GM18870 (cell line): ENCODE results near the gene ZNF581.

ENCODE experiments used
- ATAC-seq: cut with Tn5 transposase; IDR thresholded peaks from one replicate; pipeline ENCODE4 v1.9.1; 2021; ENCODE audit warnings: moderate library complexity; ENCODE audit not compliant: unreplicated experiment

ZNF581 gene

DNA sequence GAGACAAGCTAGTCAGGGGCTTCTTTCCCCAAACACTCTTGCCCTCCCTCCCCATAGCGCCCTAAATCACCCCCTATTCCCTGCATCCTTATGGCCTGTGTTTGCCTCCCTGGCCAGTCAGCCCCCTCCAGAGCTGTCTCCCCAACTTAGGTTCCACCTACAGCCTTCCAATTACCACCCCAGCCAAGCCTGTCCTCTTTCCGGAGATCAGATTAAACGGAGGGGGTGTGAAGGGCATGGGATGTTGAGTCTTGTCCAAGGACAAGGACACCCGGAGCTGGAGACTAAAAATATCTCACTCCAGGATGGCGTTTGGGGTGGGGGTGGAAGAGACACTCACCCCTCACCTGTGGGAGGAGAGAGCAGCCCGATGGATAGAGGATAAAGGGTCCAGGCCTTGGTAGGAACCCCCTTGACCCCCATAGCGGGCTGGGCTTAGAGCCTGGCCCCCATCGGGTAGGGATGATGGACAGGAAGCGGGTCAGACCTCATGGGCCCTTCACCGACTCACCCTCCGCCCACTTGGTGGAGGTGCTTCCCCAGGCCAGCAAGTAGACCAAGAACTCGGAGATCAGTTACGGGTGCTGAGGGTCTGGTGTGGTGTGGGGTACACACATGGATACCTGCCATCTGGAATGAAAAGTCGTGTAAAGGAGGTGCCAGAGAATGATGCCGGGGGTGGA, 32.0 kb upstream of the ZNF581 start:
- ATAC-seq: no peak

GRCh38 chr19:55611983-55612645, 31.3 kb upstream of the ZNF581 start:
- ATAC-seq: no peak

DNA sequence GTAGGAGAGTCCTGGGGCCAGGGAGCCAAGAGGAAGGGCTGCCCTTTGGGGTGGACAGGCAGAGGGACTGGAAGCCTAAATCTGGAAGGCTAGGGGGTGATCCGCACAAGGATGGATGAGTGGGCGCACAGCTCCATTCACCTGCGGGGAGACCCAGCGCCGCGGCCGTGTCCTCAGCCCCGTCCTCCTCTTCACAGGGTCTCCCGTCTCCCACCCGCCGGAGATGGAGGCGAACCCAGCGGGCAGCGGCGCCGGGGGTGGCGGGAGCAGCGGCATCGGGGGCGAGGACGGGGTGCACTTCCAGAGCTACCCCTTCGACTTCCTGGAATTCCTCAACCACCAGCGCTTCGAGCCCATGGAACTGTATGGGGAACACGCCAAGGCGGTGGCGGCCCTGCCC, 30.1 kb upstream of the ZNF581 start:
- no peak for ATAC-seq

DNA sequence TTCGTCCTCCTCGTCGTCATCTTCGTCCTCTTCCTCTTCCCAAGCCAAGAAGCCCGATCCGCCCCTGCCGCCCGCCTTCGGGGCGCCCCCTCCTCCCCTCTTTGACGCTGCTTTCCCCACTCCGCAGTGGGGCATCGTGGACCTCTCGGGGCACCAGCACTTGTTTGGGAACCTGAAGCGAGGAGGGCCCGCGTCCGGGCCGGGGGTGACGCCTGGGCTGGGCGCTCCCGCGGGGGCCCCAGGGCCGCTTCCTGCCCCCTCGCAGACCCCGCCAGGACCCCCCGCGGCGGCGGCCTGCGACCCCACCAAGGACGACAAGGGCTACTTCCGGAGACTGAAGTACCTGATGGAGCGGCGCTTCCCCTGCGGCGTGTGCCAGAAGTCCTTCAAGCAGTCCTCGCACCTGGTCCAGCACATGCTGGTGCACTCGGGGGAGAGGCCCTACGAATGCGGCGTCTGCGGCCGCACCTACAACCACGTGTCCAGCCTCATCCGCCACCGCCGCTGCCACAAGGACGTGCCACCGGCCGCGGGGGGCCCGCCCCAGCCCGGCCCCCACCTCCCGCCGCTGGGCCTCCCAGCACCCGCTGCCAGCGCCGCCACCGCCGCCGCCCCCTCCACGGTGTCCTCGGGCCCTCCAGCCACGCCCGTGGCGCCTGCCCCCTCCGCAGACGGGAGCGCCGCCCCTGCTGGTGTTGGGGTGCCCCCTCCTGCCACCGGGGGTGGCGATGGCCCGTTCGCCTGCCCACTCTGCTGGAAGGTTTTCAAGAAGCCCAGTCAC, 29.3 kb upstream of the ZNF581 start:
- no peak for ATAC-seq

DNA sequence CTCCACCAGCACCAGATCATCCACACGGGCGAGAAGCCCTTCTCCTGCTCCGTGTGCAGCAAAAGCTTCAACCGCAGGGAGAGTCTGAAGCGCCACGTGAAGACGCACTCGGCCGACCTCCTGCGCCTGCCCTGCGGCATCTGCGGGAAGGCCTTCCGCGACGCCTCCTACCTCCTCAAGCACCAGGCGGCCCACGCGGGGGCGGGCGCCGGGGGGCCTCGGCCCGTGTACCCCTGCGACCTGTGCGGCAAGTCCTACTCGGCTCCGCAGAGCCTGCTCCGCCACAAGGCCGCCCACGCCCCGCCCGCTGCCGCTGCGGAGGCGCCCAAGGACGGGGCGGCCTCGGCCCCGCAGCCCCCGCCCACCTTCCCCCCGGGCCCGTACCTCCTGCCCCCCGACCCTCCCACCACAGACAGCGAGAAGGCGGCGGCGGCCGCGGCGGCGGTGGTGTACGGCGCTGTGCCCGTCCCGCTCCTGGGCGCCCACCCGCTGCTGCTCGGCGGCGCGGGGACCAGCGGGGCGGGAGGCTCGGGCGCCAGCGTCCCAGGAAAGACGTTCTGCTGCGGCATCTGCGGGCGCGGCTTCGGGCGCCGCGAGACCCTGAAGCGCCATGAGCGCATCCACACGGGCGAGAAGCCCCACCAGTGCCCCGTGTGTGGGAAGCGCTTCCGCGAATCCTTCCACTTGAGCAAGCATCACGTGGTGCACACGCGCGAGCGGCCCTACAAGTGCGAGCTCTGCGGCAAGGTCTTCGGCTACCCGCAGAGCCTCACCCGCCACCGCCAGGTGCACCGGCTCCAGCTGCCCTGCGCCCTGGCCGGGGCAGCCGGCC, 28.5 kb upstream of the ZNF581 start:
- no peak for ATAC-seq

GRCh38 chr19:55615543-55616394, 27.7 kb upstream of the ZNF581 start:
- no peak for ATAC-seq

GRCh38 chr19:55616395-55616875, 27.0 kb upstream of the ZNF581 start:
- no peak for ATAC-seq

GRCh38 chr19:55617426-55617825, 26.0 kb upstream of the ZNF581 start:
- ATAC-seq: no peak

- no peak for ATAC-seq
These were observed 25.0 kb upstream of the ZNF581 start for GRCh38 chr19:55618426-55618825.

DNA sequence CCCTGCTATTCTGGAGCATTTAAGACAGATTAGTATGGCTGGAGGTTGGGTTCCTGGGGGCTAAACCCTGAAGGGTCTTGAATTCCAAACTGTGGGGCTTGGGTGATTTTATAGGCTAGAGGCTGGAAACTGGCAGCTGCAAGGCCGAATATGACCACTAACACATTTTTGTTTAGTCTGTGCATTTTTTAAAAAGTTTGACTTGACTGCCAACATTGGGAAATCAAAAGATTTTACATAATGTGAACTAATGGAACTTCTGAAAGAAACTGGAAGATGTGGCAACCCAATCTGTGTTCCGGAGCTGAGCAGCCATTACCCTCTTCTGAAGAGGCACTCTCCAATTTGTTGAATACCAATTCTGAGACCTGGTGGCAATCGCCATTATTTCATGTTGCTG, 24.2 kb upstream of the ZNF581 start:
- ATAC-seq: no peak

GRCh38 chr19:55620410-55621204, 22.8 kb upstream of the ZNF581 start:
- ATAC-seq: no peak

GRCh38 chr19:55621205-55621672, 22.2 kb upstream of the ZNF581 start:
- no peak for ATAC-seq

DNA sequence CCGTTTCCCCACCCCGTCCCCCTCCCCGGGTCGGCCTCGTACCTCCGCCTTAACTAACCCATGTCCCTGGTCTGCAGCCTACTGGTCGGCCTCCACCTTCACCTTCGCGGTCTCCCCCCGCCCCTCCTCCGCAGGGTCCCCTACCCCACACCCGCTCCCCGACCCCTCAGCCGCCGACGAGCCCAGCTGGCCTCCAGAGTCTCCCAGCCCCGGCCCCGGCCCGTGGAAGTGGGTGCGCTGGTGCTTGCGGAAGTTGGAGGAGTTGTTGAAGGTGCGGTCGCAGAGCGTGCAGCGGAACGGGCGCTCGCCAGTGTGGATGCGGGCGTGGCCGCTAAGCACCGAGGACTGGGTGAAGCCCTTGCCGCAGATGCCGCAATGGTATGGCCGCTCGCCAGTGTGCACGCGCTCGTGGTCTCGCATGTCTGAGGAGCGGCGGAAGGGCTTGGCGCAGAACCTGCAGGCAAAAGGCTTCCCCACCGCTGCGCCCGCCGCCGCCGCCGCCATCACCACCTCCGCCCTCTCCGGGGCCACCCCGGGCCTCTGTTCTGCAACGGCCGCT, 21.7 kb upstream of the ZNF581 start:
- ATAC-seq: no peak

DNA sequence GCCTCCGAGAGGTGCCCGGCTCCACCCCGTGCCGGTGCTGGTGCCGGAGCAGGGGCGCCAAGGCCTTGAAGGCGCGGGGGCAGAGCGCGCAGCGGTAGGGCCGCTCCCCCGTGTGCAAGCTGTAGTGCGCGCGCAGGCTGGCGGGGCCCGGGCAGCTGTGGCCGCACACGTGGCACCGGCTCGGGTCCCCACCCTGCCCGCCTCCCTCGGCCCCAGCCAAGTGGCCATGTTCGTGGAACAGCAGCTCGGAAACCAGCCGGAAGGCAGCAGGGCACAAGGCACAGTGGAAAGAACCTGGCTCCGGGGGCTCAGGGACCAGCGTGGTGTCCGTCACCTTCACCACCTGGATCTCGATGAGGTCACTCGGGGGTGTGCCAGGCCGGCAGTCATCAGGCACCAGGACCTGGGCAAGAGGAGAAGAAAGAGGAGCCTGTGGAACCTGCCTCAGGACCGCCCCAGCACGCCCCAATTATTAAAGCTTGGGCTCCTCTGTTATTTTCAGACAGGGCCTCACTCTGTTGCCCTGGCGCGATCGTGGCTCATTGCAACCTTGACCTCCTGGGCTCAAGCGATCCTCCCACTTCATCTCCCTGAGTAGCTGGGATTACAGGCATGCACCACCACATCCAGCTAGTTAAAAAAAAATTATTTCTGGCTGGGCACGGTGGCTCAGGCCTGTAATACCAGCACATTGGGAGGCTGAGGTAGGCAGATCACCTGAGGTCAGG, 21.0 kb upstream of the ZNF581 start:
- no peak for ATAC-seq

GRCh38 chr19:55623130-55623529, 20.3 kb upstream of the ZNF581 start:
- ATAC-seq: no peak

DNA sequence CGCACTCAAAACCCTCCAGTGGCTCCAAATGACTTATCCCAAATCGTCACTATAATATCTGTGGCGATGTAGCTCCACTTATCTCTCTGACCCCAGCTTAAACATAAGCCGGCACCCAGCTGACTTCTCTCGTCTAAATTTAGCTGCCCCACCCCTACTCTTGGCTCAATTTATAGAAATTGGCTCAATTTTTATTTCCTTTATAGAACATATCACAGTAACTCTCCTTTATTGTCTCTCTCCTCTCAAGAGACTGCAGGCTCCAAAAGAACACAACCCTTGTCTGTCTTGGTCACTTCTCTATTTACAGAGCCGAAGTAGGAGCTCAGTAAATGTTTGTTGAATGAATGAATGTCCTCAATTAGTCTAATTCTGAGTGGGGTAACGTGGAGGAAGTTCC, 19.9 kb upstream of the ZNF581 start:
- no peak for ATAC-seq

- ATAC-seq: no peak
These were observed 19.1 kb upstream of the ZNF581 start, which contains the start of gene ZNF784 for GRCh38 chr19:55624109-55625003. Gene ZNF784, minus strand, starts transcription at chr19:55624566. Its CDS starts 5 bp downstream, at chr19:55624561.
